Adrenal gland (tissue), 12 donors: Measurements from ENCODE around the gene RSL1D1. TPM values are rescaled to one million over a fixed set of nuclear protein-coding genes. Genes with fewer than 3 reads are reported as not detected.
A peak's percentile ranks its signal among the peaks of the same experiment; 100 is the strongest.

ENCODE experiments used
- DNase-seq, 7 donors: peaks; one replicate each; pipeline ENCODE4 v3.0.0-alpha.2; 2019 to 2020
- H3K27ac ChIP-seq, 5 donors: fragments of 200-600 bp; sonication (generic) in 4 of 5; 1 replicate in 3 of 5; 2 replicates in 2 of 5; pipeline versions ENCODE4 v1.5.1 to v1.8.0; 2016 to 2020; ENCODE audit warnings: mild to moderate bottlenecking in 1 of 5
- H3K27me3 ChIP-seq: fragments of 200-600 bp; 2 replicates; pipeline ENCODE4 v1.8.0; 2021
- H3K36me3 ChIP-seq, 2 donors: fragments of 200-600 bp; replicated peaks in 1 of 2; 1 replicate in 1 of 2; 2 replicates in 1 of 2; pipeline versions ENCODE4 v1.5.1 to v1.8.0; 2018 to 2022
- H3K4me1 ChIP-seq, 2 donors: fragments of 200-600 bp; replicated peaks in 1 of 2; 1 replicate in 1 of 2; 2 replicates in 1 of 2; pipeline versions ENCODE4 v1.5.1 to v1.8.0; 2018 to 2021
- H3K4me3 ChIP-seq, 4 donors: fragments of 200-600 bp; sonication (generic) in 3 of 4; one replicate each; pipeline ENCODE4 v1.5.1; 2016 to 2018
- H3K9me3 ChIP-seq, 3 donors: fragments of 200-600 bp; sonication (generic) in 1 of 3; replicated peaks in 1 of 3; 1 replicate in 2 of 3; 2 replicates in 1 of 3; pipeline versions ENCODE4 v1.5.1 to v1.8.0; 2016 to 2021
- POLR2A ChIP-seq, 2 donors: fragments of 450-650 bp; IDR thresholded peaks; one replicate each; pipeline ENCODE4 v1.6.1; 2017; ENCODE audit warnings: antibody characterized with exemption in 2 of 2, mild to moderate bottlenecking in 2 of 2, moderate library complexity in 1 of 2
- WGBS, 4 donors: extraction: QIAGEN DNeasy Blood & Tissue Kit in 2 of 4; methylation state at CpG; one replicate each; pipeline versions ENCODE4 v1.1.5 to v1.1.7; 2013 to 2017; 5-methylcytosine and 5-hydroxymethylcytosine counted together
- intact Hi-C, 2 donors: fragments of 100-400 bp; cut with DNase I; formaldehyde crosslinking; loops; one replicate each; pipeline versions ENCODE4 v1.14.1 to v1.15.0; 2022 to 2023
- polyA plus RNA-seq, 3 donors: library from polyadenylated mRNA; stranded (reverse); fragments of 200-250 nt in 2 of 3; fragments of 350-450 nt in 1 of 3; fragmentation: Illumina TruSeq in 1 of 3; extraction: RNeasy Lipid Tissue Mini Kit (QIAGEN cat#74804) in 1 of 3; gene quantifications; one replicate each; pipeline ENCODE4 v1.2.3, GENCODE V29; 2013 to 2014
- total RNA-seq, 9 donors: library from RNA; depleted of rRNA in 4 of 9; stranded (reverse); fragments of >200 nt in 4 of 9; fragments of 120-200 nt in 1 of 9; fragmentation: NEBNext Ultra II Directional in 1 of 9; extraction: Animal tissue kit (Norgen Biotek cat#: 25700) in 1 of 9; gene quantifications; one replicate each; pipeline versions ENCODE4 v1.1.0 to v1.2.4, GENCODE V29; 2013 to 2023
- TF ChIP-seq, protein P1 (sequence below), 6 experiments: fragments of 450-650 bp in 4 of 6; fragments of 200-600 bp in 2 of 6; sonication (generic) in 1 of 6; IDR thresholded peaks; 1 replicate in 5 of 6; 2 replicates in 1 of 6; pipeline versions ENCODE4 v1.5.1 to v1.8.0; 2016 to 2021; ENCODE audit warnings: antibody characterized with exemption in 6 of 6, mild to moderate bottlenecking in 2 of 6, moderate library complexity in 1 of 6
- donor health status: healthy with polysubstance abuse.
- donor health status: Bipolar disorder and iron deficiency.
- donor health status: DM: yes; HTN: yes; CAD: no.
- donor health status: DM: no; HTN: no; CAD: no.
- donor health status: DM: no; HTN: no; CAD: no.
- donor health status: DM: yes; HTN: yes; CAD: no.

Gene RSL1D1
- total and polyA plus RNA-seq, 12 donors, result 40.1 to 511 (median 124) TPM

GRCh38 chr16:11868412-11868980 lies 17.2 kb upstream of the RSL1D1 start:
- Histone ChIP-seq H3K9me3 (no peaks in the 10 kb centered on the region), H3K36me3 (peaks cover 0 to 14% of the 10 kb centered on the region in 2 donors), H3K4me3 (no peak overlapping the region), H3K27me3 (no peaks in the 10 kb centered on the region), H3K4me1 (peaks cover 0 to 9% of the 10 kb centered on the region in 2 donors), H3K27ac (no peak overlapping the region)
- DNase-seq, result no peak
- 70 to 86% (median 81%) methylated on average over 2 of the region's 2 CpGs for WGBS, 4 donors
- intact Hi-C loops, result no loop called here
- TF ChIP-seq, protein P1, sequence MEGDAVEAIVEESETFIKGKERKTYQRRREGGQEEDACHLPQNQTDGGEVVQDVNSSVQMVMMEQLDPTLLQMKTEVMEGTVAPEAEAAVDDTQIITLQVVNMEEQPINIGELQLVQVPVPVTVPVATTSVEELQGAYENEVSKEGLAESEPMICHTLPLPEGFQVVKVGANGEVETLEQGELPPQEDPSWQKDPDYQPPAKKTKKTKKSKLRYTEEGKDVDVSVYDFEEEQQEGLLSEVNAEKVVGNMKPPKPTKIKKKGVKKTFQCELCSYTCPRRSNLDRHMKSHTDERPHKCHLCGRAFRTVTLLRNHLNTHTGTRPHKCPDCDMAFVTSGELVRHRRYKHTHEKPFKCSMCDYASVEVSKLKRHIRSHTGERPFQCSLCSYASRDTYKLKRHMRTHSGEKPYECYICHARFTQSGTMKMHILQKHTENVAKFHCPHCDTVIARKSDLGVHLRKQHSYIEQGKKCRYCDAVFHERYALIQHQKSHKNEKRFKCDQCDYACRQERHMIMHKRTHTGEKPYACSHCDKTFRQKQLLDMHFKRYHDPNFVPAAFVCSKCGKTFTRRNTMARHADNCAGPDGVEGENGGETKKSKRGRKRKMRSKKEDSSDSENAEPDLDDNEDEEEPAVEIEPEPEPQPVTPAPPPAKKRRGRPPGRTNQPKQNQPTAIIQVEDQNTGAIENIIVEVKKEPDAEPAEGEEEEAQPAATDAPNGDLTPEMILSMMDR (IDR thresholded peaks at IDR 0.05), result no peak
- no peak for TF ChIP-seq POLR2A (IDR thresholded peaks at IDR 0.05)

- Histone ChIP-seq H3K4me3 (no peak overlapping the region), H3K27ac (no peak overlapping the region), H3K9me3 (no peaks in the 10 kb centered on the region), H3K27me3 (no peaks in the 10 kb centered on the region), H3K36me3 (no peaks in the 10 kb centered on the region), H3K4me1 (no peaks in the 10 kb centered on the region)
- intact Hi-C loops, result no loop called here
- TF ChIP-seq POLR2A (IDR thresholded peaks at IDR 0.05), result no peak
- TF ChIP-seq, protein P1 (IDR thresholded peaks at IDR 0.05), result no peak
- 80 to 88% (median 81%) methylated on average over 2 of the region's 2 CpGs for WGBS, 4 donors
- no peak for DNase-seq
These were observed 11.1 kb upstream of the RSL1D1 start for GRCh38 chr16:11862489-11862888.

DNA sequence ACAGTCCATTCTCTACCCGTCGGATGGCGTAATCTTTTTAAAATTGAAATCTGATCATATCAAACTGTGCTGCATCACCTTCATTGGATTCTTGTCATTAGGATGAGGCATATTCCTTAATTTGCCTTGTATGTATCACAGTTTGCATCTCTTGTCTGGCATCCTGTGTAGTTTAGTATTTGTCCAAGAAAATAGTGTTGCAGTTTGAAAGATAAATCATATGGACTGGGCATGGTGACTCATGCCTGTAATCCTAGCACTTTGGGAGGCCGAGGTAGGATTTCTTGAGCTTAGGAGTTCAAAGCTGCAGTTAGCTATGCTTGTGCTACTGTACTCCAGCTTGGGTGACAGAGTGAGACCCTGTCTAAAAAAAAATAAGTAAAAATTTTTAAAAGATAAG lies 5.8 kb upstream of the RSL1D1 start:
- Histone ChIP-seq H3K4me1 (peaks cover 5 to 28% of the 10 kb centered on the region in 2 donors), H3K36me3 (no peaks in the 10 kb centered on the region), H3K27ac (no peak overlapping the region), H3K27me3 (no peaks in the 10 kb centered on the region), H3K4me3 (no peak overlapping the region), H3K9me3 (no peaks in the 10 kb centered on the region)
- intact Hi-C loops, result no loop called here
- TF ChIP-seq, protein P1 (IDR thresholded peaks at IDR 0.05), result no peak
- no peak for TF ChIP-seq POLR2A (IDR thresholded peaks at IDR 0.05)
- WGBS, 4 donors, result 48 to 90% (median 59%) methylated on average over 4 of the region's 4 CpGs
- no peak for DNase-seq

GRCh38 chr16:11852092-11852809 lies 909 bp upstream of the RSL1D1 start:
- intact Hi-C loops, result no loop called here
- DNase-seq, result no peak
- Histone ChIP-seq H3K27me3 (no peaks in the 10 kb centered on the region), H3K27ac (peak overlapping the region in 4 of 5 donors; percentile 65 to 93 (median 89)), H3K9me3 (no peaks in the 10 kb centered on the region), H3K4me1 (peaks cover 16 to 44% of the 10 kb centered on the region in 2 donors), H3K4me3 (peak overlapping the region; percentile 13 to 84 (median 54)), H3K36me3 (peaks cover 0 to 22% of the 10 kb centered on the region in 2 donors)
- TF ChIP-seq POLR2A (IDR thresholded peaks at IDR 0.05), result no peak
- TF ChIP-seq, protein P1 (IDR thresholded peaks at IDR 0.05), result no peak
- WGBS, 4 donors, result 44 to 67% (median 48%) methylated on average over 22 to 33 of the region's 33 CpGs
